ENCODE results near the gene AGAP1.
A peak's percentile ranks its signal among the peaks of the same experiment; 100 is the strongest.
"Not testable (repeated sequence)": the region's sequence is repeated elsewhere in the genome, so short reads cannot be mapped to it uniquely, and the experiment has no call there.

AGAP1 gene

GRCh38 chr2:235754357-235755207 is 260.7 kb downstream of the AGAP1 start:
- no peak for DNase-seq (ENCODE audit: low read depth in 2 of 3, low spot score in 1 of 3)

GRCh38 chr2:235756491-235756890 is 262.6 kb downstream of the AGAP1 start:
- no peak for DNase-seq (ENCODE audit: low read depth in 2 of 3, low spot score in 1 of 3)

- DNase-seq (ENCODE audit: low read depth in 2 of 3, low spot score in 1 of 3) = no peak
Measured at GRCh38 chr2:235757212-235757611, 263.4 kb downstream of the AGAP1 start.

GRCh38 chr2:235757640-235758039 is 263.8 kb downstream of the AGAP1 start:
- no peak for DNase-seq (ENCODE audit: low read depth in 2 of 3, low spot score in 1 of 3)

DNA sequence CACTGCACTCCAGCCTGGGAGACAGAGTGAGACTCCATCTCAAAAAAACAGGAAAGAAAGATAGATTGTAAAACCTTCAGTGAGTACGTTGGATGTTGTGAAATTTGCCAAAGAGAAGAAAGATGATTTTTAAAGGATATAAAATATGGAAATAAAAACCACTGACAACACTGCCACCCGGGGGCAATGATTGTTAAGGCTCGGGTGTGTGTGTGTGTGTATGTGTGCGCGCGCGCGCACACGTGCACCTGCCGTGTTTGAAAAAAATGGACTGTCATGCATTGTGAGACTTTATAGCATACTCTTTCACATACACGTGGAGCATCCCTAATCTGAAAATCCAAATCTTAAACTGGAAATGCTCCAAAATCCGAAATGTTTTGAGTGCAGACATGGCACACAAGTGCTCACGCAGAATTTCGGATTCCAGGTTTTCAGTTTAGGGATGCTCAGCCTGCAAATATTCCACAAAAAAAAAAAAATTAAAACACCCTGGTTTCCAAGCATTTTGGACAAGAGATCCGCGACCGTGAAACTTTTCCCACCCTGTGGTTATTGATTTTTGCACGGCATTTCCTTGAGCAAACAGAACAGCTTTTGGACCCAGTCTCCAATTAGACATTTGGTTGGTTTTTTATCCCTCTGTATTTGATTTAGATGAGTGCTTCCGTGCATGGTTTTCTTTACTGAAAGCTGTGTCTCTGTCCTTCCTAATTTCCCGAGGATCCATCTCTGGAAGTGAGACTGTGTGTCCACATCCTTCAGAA is 269.2 kb downstream of the AGAP1 start:
- DNase-seq (ENCODE audit: low read depth in 2 of 3, low spot score in 1 of 3) = no peak

DNA sequence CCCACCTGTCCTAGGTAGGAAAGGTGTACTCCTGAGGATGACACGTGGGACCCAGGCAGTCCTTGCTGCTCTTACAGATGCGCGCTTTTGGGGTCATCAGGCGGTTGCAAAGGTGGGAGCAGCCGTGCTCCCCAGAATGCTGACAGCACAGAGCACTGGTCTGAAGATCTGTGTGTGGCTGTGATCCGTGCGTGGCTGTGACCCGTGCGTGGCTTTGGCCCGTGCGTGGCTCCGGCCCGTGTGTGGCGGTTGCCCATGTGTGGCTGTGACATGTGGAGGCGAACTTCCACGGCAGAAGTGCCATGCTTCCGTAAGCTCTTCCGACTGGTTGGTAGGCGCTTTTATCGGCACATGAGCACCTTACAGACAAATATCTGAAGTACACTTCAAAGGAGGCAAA is 270.0 kb downstream of the AGAP1 start:
- DNase-seq (ENCODE audit: low read depth in 2 of 3, low spot score in 1 of 3) = no peak

DNA sequence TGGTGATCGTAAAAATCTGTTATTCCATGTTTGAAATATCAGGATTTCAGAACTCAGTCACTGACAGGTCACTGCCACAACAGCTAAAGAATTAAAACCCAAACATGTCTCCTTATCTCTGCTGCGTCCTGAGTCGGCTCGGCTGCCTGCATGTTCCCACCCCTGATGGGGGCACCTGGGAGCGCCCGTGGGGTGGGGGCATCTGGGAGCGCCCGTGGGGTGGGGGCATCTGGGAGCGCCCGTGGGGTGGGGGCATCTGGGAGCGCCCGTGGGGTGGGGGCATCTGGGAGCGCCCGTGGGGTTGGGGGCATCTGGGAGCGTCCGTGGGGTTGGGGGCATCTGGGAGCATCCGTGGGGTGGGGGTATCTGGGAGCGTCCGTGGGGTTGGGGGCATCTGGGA is 270.6 kb downstream of the AGAP1 start:
- not testable (repeated sequence) for DNase-seq (ENCODE audit: low read depth in 2 of 3, low spot score in 1 of 3)

DNA sequence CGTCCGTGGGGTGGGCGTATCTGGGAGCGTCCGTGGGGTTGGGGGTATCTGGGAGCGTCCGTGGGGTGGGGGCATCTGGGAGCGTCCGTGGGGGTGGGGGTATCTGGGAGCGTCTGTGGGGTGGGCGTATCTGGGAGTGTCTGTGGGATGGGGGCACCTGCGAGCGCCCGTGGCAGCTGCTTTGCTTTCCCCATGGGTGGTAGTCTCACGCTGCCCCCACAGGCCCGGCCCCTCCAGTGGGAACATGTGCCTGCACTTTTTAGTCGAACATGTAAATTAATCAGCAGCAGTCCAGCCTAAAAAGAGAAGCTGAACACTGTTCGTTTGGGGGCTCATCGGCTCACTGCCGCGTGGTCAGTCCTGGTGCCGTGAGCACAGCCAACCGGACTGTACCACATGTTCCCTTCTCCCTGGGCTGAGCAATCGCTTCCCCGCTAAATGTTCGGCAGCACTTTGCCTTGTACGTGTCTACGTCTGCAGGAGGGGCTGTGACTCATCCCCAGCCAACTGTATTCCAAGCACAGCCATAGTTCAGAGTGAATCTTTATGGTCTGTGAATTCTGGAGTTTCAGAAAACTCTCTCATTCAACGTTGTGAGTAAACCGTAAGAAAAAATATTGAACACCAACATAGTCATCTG is 271.5 kb downstream of the AGAP1 start:
- DNase-seq (ENCODE audit: low read depth in 2 of 3, low spot score in 1 of 3) = no peak

DNA sequence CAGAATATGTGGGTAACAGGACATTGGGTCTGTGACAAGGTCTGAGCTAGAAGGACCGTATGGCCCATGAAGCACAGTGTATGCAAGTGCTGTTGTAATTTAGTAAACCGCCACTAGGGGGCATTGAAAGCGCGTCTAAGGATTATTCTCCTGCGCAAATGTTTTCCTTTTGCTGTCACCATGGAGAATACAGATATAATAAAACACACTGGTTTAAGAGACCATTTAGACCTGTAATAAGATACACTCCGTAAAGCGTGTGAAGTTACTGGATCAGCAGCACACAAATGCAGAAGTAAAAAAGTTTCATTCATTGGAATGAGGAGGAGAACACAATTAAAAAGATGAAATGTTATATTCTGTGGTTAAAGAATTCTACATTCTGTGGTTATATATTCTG is 272.4 kb downstream of the AGAP1 start:
- DNase-seq (ENCODE audit: low read depth in 2 of 3, low spot score in 1 of 3) = peak in 2 of 3 donors; percentile 35 to 66

DNA sequence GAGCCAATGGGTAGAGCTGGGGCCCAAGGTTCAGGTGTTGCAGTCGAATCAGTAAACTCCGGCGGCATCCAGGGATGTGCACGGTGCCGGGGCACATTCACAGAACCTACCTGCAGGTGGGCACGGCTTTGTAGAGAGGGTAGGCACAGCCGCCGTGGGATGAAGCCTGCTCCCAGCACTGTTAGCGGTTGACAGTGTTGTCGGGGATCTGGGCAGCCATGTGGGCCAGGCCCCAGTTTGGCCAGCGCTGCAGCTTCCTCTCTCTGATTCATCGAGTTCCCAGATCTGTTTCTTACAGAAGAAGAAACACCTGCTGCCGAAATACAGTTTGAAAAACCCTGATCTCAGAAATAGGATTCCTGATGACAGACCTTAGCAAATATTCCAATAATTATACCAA is 274.8 kb downstream of the AGAP1 start:
- no peak for DNase-seq (ENCODE audit: low read depth in 2 of 3, low spot score in 1 of 3)

DNA sequence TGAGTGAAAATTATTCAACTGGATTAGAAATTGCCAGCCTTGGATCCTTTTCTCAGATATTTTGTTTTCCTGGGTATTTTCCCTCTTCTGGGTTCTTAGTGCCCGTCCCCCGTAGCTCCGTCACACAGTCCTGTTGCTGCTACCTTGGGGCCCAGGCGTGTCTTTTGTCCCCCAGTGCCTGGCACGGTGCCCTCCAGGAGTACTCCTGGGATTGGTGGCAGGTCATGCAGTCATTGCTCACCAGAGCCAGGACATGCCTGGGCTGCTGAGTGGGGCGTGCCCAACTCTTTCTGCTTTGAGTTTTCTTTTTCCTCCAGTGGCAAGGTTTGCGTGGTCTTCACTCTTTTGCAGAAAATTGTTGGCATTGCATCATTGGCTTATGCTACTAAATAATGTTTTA is 275.2 kb downstream of the AGAP1 start:
- DNase-seq (ENCODE audit: low read depth in 2 of 3, low spot score in 1 of 3) = no peak

DNA sequence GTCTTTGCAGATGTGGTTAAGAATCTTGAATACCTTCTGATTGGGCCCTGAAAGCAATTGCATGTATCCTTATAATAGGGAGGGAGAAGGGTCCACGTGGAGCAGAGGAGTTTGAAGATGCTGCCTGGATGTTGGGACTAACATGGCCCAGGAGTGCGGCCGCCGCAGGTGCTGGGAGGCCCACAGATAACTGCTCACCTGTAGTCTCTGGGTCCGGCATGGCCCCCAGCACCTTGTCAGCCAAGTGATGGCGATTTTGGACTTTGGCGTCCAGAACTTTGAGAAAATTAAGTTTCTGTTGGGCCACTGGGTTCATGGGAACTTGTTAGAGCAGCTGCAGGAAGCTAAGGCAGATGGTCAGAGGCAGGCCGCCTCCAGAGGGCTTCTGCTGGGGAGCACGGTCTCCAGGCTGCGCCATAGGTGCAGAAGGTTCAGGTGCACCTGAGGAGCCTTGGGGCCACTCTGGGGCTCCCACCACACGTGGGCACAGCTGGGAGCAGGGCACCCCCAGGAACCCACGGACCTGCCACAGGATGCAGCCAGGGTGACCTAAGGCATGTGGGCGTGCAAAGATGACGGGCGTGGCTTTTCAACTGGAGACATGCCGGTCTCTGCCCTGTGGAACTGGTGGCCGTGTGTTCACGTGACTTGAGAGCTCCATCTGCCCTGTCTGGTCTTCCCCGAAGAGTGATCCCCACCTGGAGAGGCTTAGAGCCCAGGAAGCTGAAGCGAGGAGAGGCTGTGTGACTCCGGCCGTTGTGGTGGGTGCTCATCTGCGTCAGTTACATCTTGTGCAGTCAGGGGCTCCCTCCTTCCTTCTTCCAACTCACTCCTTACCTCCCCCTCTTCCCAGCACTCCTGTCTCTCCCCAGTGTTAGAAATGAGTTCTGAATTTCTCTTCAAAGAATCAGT is 277.3 kb downstream of the AGAP1 start:
- DNase-seq (ENCODE audit: low read depth in 2 of 3, low spot score in 1 of 3) = no peak

GRCh38 chr2:235773188-235773928 is 279.5 kb downstream of the AGAP1 start:
- DNase-seq (ENCODE audit: low read depth in 2 of 3, low spot score in 1 of 3) = no peak

DNA sequence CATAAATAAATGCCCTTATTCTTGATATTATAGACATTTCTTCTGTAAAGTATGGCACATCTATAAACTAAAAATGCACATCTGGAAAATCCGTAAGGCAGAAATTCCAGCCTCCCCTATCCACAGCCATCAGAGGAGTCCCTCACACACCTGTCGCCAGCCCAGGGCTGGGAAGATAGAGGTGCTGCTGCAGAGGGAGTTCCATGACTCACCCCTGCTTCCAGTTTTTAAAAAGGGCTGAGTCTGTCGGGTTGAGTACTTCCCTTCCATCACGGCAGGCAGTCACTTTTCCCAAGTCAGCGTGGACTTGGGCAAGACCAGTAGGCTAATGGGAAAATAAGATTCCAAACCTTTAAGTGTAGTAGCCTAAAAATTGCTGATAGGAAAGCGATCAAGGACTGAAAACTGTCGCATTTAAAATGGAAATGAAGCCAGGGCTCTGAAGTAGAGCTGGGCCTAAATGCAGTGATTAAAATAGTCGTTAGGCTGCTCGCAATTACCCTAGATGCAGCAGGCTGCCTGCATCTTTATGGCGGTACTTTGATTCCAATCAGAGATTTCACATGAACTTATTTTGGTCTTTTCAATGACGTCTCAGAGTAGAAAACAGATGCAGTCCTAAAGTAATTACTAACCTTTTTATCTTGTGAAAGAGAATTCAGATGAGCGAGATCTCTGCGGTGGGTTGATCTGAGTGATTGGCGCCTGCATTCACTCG is 280.5 kb downstream of the AGAP1 start:
- DNase-seq (ENCODE audit: low read depth in 2 of 3, low spot score in 1 of 3) = no peak

DNA sequence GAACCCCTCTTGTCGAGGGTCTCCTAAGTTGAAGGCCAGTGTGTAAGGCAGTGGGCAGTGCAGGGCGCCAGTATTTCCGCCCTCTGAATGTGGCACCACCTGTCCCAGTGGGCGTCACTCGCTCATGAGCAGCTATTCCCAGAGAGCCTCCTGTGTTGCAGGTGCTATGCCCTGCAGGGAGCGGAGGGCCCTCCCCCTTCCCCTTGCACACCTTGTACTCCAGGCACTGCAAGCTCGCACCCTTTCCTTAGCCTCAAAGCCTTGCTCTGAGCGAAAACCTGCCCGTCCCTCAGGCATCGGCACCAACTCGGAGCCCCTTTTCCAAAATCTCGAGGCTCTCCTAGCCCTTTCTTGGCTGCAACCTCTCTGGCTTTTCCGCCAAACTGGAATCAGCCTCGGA is 282.7 kb downstream of the AGAP1 start:
- DNase-seq (ENCODE audit: low read depth in 2 of 3, low spot score in 1 of 3) = no peak

- peak; percentile 44 to 53 (median 50) for DNase-seq (ENCODE audit: low read depth in 2 of 3, low spot score in 1 of 3)
Measured at GRCh38 chr2:235779444-235779896, 285.6 kb downstream of the AGAP1 start.

GRCh38 chr2:235780401-235780800 is 286.6 kb downstream of the AGAP1 start:
- DNase-seq (ENCODE audit: low read depth in 2 of 3, low spot score in 1 of 3) = no peak

GRCh38 chr2:235781775-235782174 is 287.9 kb downstream of the AGAP1 start:
- DNase-seq (ENCODE audit: low read depth in 2 of 3, low spot score in 1 of 3) = no peak

DNA sequence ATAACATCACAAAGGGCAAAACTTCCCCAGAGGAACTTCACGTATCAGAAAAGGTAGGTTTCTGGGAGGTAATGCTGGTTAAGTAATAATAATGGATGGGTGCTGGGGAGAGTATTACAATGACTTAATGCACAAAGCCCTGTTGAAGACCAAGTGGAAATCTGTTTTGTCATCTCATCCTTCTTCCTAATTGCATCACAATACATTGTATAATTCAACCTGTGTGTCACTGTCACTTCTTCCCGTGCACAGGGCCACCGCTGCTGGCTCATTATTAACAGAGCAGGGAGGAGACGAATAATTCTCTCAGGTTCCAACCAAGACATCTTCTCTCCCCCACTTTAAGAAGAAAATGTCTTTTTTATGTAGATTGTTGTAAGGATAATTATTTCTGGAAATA is 290.9 kb downstream of the AGAP1 start:
- DNase-seq (ENCODE audit: low read depth in 2 of 3, low spot score in 1 of 3) = no peak
